ENCODE data around the gene ABCB8.
A peak's percentile ranks its signal among the peaks of the same experiment; 100 is the strongest.

ABCB8 gene

GRCh38 chr7:151080067-151080521 lies 51.8 kb downstream of the ABCB8 start:
- Histone ChIP-seq H3K4me1 (ENCODE audit: insufficient read depth, poor library complexity, severe bottlenecking) (peaks cover 6% of the 10 kb centered on the region), H3K36me3 (ENCODE audit: low read depth) (peaks cover 21% of the 10 kb centered on the region), H3K27me3 (ENCODE audit: insufficient read depth, poor library complexity, severe bottlenecking) (no peaks in the 10 kb centered on the region), H3K4me3 (ENCODE audit: severe bottlenecking) (peak overlapping the region; percentile 96), H3K27ac (ENCODE audit: poor library complexity, severe bottlenecking) (peak overlapping the region; percentile 87), H3K9me3 (ENCODE audit: severe bottlenecking) (no peaks in the 10 kb centered on the region)
- TF ChIP-seq, protein P1, sequence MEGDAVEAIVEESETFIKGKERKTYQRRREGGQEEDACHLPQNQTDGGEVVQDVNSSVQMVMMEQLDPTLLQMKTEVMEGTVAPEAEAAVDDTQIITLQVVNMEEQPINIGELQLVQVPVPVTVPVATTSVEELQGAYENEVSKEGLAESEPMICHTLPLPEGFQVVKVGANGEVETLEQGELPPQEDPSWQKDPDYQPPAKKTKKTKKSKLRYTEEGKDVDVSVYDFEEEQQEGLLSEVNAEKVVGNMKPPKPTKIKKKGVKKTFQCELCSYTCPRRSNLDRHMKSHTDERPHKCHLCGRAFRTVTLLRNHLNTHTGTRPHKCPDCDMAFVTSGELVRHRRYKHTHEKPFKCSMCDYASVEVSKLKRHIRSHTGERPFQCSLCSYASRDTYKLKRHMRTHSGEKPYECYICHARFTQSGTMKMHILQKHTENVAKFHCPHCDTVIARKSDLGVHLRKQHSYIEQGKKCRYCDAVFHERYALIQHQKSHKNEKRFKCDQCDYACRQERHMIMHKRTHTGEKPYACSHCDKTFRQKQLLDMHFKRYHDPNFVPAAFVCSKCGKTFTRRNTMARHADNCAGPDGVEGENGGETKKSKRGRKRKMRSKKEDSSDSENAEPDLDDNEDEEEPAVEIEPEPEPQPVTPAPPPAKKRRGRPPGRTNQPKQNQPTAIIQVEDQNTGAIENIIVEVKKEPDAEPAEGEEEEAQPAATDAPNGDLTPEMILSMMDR (IDR thresholded peaks at IDR 0.05; ENCODE audit: poor library complexity, severe bottlenecking) = no peak
- peak; percentile 5 for ATAC-seq (ENCODE audit: low read depth)
- DNase-seq (ENCODE audit: low spot score) = peak; percentile 59

DNA sequence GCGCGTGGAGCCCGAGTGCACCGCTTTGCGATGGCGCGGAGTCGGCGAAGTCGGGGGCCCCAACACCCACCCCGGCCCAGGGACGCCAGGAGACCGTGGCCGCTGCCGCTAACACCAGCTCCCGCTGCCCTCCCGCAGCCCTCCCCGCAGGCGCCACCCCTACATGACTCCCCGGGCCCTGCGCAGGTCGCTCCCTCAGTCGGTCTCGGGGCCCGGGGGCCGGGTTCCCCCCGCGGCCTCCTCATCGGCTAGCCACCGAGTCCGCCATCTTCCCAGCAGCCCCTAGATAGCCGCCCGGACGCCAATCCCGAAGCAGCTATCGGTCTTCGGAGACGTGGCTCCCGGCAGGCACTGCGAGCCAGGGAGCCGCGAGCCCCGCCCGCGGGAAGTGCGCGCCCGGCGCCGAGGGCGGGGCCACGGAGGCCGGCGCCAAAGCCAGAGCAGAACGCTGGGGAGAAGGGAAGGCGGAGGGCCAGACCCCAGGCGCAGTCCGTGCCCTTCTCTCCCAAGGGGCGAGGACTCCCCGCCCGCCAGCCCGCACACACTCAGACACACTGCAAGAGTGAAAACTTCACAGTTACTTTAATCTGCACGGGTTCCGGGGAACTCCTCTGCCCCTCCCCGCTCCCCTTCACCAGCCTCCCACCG lies 52.4 kb downstream of the ABCB8 start, which contains the start of gene FASTK:
FASTK (minus strand) TSS at position 288 of the 648 bp plus-strand sequence; CDS start at position 245, 43 bp downstream.
- TF ChIP-seq, protein P1 (IDR thresholded peaks at IDR 0.05; ENCODE audit: poor library complexity, severe bottlenecking) = no peak
- Histone ChIP-seq H3K4me1 (ENCODE audit: insufficient read depth, poor library complexity, severe bottlenecking) (peaks cover 6% of the 10 kb centered on the region), H3K9me3 (ENCODE audit: severe bottlenecking) (no peaks in the 10 kb centered on the region), H3K36me3 (ENCODE audit: low read depth) (peaks cover 15% of the 10 kb centered on the region), H3K4me3 (ENCODE audit: severe bottlenecking) (peak within 1 kb of the TSS; percentile 96), H3K27me3 (ENCODE audit: insufficient read depth, poor library complexity, severe bottlenecking) (no peaks in the 10 kb centered on the region), H3K27ac (ENCODE audit: poor library complexity, severe bottlenecking) (peak within 1 kb of the TSS; percentile 87)
- DNase-seq (ENCODE audit: low spot score) (peak; percentile 92), ATAC-seq (ENCODE audit: low read depth) (peak; percentile 76)

GRCh38 chr7:151081170-151082101 lies 53.2 kb downstream of the ABCB8 start:
- H3K4me3 ChIP-seq (ENCODE audit: severe bottlenecking) = peak overlapping the region; percentile 96
- TF ChIP-seq, protein P1 (IDR thresholded peaks at IDR 0.05; ENCODE audit: poor library complexity, severe bottlenecking) = no peak
- ATAC-seq (ENCODE audit: low read depth) = peak; percentile 16
- no peaks in the 10 kb centered on the region for H3K27me3 ChIP-seq (ENCODE audit: insufficient read depth, poor library complexity, severe bottlenecking)
- peak; percentile 55 for DNase-seq (ENCODE audit: low spot score)
- peaks cover 7% of the 10 kb centered on the region for H3K36me3 ChIP-seq (ENCODE audit: low read depth)
- H3K4me1 ChIP-seq (ENCODE audit: insufficient read depth, poor library complexity, severe bottlenecking) = peaks cover 6% of the 10 kb centered on the region
- H3K27ac ChIP-seq (ENCODE audit: poor library complexity, severe bottlenecking) = peak overlapping the region; percentile 87
- H3K9me3 ChIP-seq (ENCODE audit: severe bottlenecking) = no peaks in the 10 kb centered on the region

DNA sequence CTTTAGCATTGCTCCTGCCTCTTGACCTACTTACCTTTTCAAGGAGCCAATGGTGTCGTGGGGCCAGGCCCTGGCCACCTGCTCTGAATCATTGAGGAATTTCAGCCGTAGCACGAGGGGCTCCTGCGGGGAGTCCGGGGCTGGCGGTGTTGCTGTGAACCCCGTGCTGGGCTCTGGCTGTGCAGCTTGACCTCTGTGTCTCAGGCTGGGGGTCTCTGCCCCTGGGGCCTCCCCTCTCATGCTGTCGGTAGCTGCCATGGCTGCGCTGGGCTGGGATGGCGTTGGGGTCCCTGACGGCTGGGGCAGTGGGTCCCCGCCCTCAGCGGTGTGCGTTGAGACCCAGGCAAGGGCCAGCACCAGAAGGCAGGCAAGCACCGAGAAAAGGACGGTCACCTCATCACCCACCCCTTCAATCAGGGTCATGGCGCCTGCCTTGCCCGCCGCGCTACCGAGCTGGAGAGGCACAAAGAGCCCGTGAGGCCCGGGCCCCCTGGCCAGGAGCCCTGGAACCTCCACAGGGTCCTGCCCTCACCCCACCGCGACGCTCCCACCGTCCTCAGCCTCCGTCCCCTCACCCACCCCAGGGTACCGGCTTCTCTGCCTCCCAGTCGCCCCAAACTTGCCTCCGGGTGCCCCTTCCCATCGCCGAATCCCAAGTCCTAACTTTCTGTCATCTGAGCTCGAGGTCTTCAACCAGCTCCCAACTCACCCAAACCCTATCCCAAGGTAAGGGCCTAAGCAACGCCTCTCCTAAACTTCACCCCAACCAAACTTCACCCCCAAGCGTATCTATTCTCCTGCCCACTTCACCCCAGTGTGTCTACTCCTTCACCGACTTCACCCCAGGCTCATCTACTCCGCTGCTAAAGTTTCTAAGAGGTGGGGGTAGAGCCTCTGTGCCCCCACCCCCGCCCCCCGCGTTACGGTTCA lies 54.2 kb downstream of the ABCB8 start:
- TF ChIP-seq, protein P1 (IDR thresholded peaks at IDR 0.05; ENCODE audit: poor library complexity, severe bottlenecking) = no peak
- Histone ChIP-seq H3K9me3 (ENCODE audit: severe bottlenecking) (no peaks in the 10 kb centered on the region), H3K4me1 (ENCODE audit: insufficient read depth, poor library complexity, severe bottlenecking) (peaks cover 6% of the 10 kb centered on the region), H3K4me3 (ENCODE audit: severe bottlenecking) (peak overlapping the region; percentile 96), H3K36me3 (ENCODE audit: low read depth) (peaks cover 4% of the 10 kb centered on the region; the same call in 1 of the 2 replicates), H3K27ac (ENCODE audit: poor library complexity, severe bottlenecking) (peak overlapping the region; percentile 87), H3K27me3 (ENCODE audit: insufficient read depth, poor library complexity, severe bottlenecking) (no peaks in the 10 kb centered on the region)
- ATAC-seq (ENCODE audit: low read depth) (no peak), DNase-seq (ENCODE audit: low spot score) (peak; percentile 65)
